GM12878 (cell line): ENCODE data around the gene PRKAA1. TPM values are rescaled to one million over a fixed set of nuclear protein-coding genes. Genes with fewer than 3 reads are reported as not detected.

Experiments
- ATF7 ChIP-seq: fragments of 450-650 bp; IDR thresholded peaks from 2 replicates; pipeline ENCODE4 v1.6.1; 2016; ENCODE audit warnings: low read depth, mild to moderate bottlenecking
- BCL11A ChIP-seq: IDR thresholded peaks from 2 replicates; pipeline ENCODE4 v1.6.1; 2011; ENCODE audit warnings: low read depth, low read length
- CHD4 ChIP-seq: fragments of 200-600 bp; sonication (generic); IDR thresholded peaks from 2 replicates; pipeline ENCODE4 v1.6.1; 2016; ENCODE audit warnings: mild to moderate bottlenecking
- CREM ChIP-seq: IDR thresholded peaks from 2 replicates; pipeline ENCODE4 v1.6.1; 2014; ENCODE audit warnings: antibody characterized with exemption, low read depth
- EP300 ChIP-seq, 2 experiments: fragments of 150-350 bp in 1 of 2; IDR thresholded peaks; 2 replicates each; pipeline ENCODE4 v1.6.1; 2011 to 2012; ENCODE audit warnings: low read depth in 2 of 2, low read length in 2 of 2, borderline replicate concordance in 1 of 2, improper control_type of control experiment in 1 of 2, inconsistent platforms in 1 of 2; ENCODE audit not compliant: control insufficient read depth in 1 of 2
- FOXM1 ChIP-seq: IDR thresholded peaks from 2 replicates; pipeline ENCODE4 v1.6.1; 2012; ENCODE audit warnings: low read depth, mild to moderate bottlenecking, inconsistent platforms, low read length, moderate library complexity
- JUND ChIP-seq: IDR thresholded peaks from 2 replicates; pipeline ENCODE4 v1.6.1; 2012; ENCODE audit warnings: low read depth, mild to moderate bottlenecking, low read length, improper control_type of control experiment, moderate library complexity
- NFXL1 ChIP-seq: fragments of 450-650 bp; IDR thresholded peaks from 2 replicates; pipeline ENCODE4 v1.6.1; 2017; ENCODE audit warnings: antibody characterized with exemption, mild to moderate bottlenecking, borderline replicate concordance
- NFYA ChIP-seq: IDR thresholded peaks from 2 replicates; pipeline ENCODE4 v1.6.1; 2011; ENCODE audit warnings: low read depth, mild to moderate bottlenecking, low read length, improper control_type of control experiment, borderline replicate concordance
- NR2F1 ChIP-seq: fragments of 450-650 bp; conservative IDR thresholded peaks from 2 replicates; pipeline ENCODE4 v1.6.1; 2017; ENCODE audit warnings: mild to moderate bottlenecking
- RAD51 ChIP-seq: fragments of 450-650 bp; IDR thresholded peaks from 2 replicates; pipeline ENCODE4 v1.6.1; 2016; ENCODE audit warnings: moderate library complexity, mild to moderate bottlenecking, inconsistent platforms
- RFX5 ChIP-seq: IDR thresholded peaks from 2 replicates; pipeline ENCODE4 v1.6.1; 2011; ENCODE audit warnings: low read depth, low read length, improper control_type of control experiment
- SPI1 ChIP-seq: IDR thresholded peaks from 2 replicates; pipeline ENCODE4 v1.6.1; 2011; ENCODE audit warnings: low read depth, mild to moderate bottlenecking, low read length, moderate library complexity, borderline replicate concordance; ENCODE audit not compliant: insufficient read depth
- STAT3 ChIP-seq: IDR thresholded peaks from 2 replicates; pipeline ENCODE4 v1.6.1; 2011; ENCODE audit warnings: low read depth, low read length, improper control_type of control experiment
- SUZ12 ChIP-seq: fragments of 200-600 bp; sonication (generic); IDR thresholded peaks from one replicate; pipeline ENCODE4 v1.6.1; 2018; ENCODE audit warnings: antibody characterized with exemption, mild to moderate bottlenecking; ENCODE audit not compliant: unreplicated experiment
- TAF1 ChIP-seq: IDR thresholded peaks from 2 replicates; pipeline ENCODE4 v1.6.1; 2011; ENCODE audit warnings: mild to moderate bottlenecking, low read depth, low read length, borderline replicate concordance
- TCF7 ChIP-seq: IDR thresholded peaks from 2 replicates; pipeline ENCODE4 v1.6.1; 2014; ENCODE audit warnings: antibody characterized with exemption, borderline replicate concordance
- ZNF207 ChIP-seq: fragments of 450-650 bp; IDR thresholded peaks from 2 replicates; pipeline ENCODE4 v1.6.1; 2014; ENCODE audit warnings: antibody characterized with exemption, mild to moderate bottlenecking, borderline replicate concordance
- ZNF274 ChIP-seq: IDR thresholded peaks from one replicate; pipeline ENCODE4 v1.8.0; 2011; ENCODE audit not compliant: insufficient read length, insufficient read depth
- ZNF622 ChIP-seq: fragments of 450-650 bp; IDR thresholded peaks from 2 replicates; pipeline ENCODE4 v1.6.1; 2017; ENCODE audit warnings: mild to moderate bottlenecking, inconsistent platforms
- polyA plus RNA-seq, 11 experiments: library from polyadenylated mRNA; depleted of rRNA in 4 of 11; unstranded in 6 of 11; stranded (reverse) in 5 of 11; fragments of >200 nt; fragmentation: Nextera tagmentation in 4 of 11; fragmentation: Illumina TruSeq in 1 of 11; extraction: Ambion mirVana in 4 of 11; extraction: Trizol in 1 of 11; gene quantifications; 1 replicate in 1 of 11; 2 replicates in 10 of 11; pipeline versions ENCODE4 v1.2.1 to v1.2.3, GENCODE V29; 2011 to 2016; ENCODE audit warnings: inconsistent platforms in 2 of 11, missing spikeins in 2 of 11, low read depth in 1 of 11
- total RNA-seq, 4 experiments: library from RNA; depleted of rRNA in 3 of 4; stranded (reverse); fragments of >200 nt in 3 of 4; fragmentation: Illumina TruSeq in 1 of 4; extraction: Trizol in 1 of 4; gene quantifications; 2 replicates each; pipeline versions ENCODE4 v1.2.1 to v1.2.3, GENCODE V29; 2013 to 2021
- TF ChIP-seq, protein P1 (sequence below): fragments of 450-650 bp; IDR thresholded peaks from 2 replicates; pipeline ENCODE4 v1.6.1; 2016; ENCODE audit warnings: mild to moderate bottlenecking, moderate library complexity, borderline replicate concordance
- TF ChIP-seq, protein P2 (sequence below): fragments of 450-650 bp; IDR thresholded peaks from 2 replicates; pipeline ENCODE4 v1.6.1; 2017; ENCODE audit warnings: mild to moderate bottlenecking, moderate library complexity

PRKAA1 gene
- total and polyA plus RNA-seq, 10 of the 15 experiments (the other 5 are each of a cell fraction or from before 2014, with no cell fraction given): 13.6 to 55.5 (median 29.6) TPM

DNA sequence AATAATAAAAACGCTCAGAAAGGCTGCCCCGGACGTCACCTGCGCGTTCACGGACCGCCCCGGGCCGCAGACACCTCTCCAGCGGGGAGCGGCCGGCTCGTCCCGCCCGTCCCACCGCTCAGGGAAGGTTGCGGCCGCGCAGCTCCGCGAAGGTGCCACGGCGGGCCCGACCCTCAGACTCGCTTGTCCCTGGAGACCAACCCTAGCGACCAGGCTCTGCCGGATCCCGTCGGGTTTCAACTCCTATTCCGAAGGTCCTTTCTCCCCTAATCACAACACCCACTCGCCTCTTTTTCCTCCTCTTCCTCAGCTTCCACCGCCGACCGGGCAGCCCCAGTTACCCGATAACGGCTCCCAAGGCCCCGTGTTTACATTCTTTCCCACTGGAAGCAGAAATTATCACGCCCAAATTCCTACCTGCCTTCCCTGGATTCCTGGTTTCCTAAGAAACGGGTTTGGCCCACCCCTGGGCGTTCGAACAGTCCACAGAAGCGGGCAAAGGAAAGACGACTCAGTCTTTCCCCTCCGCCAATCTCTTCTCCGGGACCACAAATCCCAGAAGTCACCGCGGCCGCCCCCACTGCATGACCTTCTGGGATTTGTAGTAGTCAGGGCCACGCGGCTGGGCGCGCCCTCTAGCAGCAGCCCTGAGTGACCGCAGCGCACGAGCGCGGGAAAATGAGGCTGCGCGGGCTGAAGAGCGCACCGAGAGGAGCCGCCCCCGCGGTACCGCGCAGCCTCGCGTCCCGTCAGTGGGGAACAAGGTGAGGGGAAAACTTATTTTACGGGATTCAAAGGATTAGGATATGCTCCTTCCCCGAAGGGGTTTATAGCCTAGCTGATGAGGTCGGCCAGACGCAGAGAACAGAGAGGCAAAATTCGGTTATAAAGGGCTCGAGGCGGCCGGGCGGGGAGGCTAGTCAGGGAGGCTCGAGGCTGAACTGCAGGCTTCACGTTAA is 42.5 kb downstream of the PRKAA1 start, which contains the start of gene TTC33 (continued):
- TF ChIP-seq ZNF622 (no peak), CREM (peak; percentile 95), ZNF274 (no peak), RFX5 (no peak), NFYA (no peak), NR2F1 (peak; percentile 42; the same call in 1 of the 2 replicates), CHD4 (no peak), EP300 (IDR thresholded peaks at IDR 0.05; ENCODE audit: borderline replicate concordance in 1 of 2, control insufficient read depth in 1 of 2, low read depth in 2 of 2, low read length in 2 of 2) (no peak), ZNF207 (no peak), FOXM1 (peak; percentile 38; the same call in 1 of the 2 replicates), BCL11A (no peak), STAT3 (no peak), SPI1 (no peak), NFXL1 (no peak), RAD51 (0 out of 2 replicates have a peak, but pooled peaks have one; percentile 14), TCF7 (no peak), JUND (no peak), SUZ12 (no peak), TAF1 (peak; percentile 33; the same call in 1 of the 2 replicates), ATF7 (0 out of 2 replicates have a peak, but pooled peaks have one; percentile 8)
- TF ChIP-seq, protein P1, sequence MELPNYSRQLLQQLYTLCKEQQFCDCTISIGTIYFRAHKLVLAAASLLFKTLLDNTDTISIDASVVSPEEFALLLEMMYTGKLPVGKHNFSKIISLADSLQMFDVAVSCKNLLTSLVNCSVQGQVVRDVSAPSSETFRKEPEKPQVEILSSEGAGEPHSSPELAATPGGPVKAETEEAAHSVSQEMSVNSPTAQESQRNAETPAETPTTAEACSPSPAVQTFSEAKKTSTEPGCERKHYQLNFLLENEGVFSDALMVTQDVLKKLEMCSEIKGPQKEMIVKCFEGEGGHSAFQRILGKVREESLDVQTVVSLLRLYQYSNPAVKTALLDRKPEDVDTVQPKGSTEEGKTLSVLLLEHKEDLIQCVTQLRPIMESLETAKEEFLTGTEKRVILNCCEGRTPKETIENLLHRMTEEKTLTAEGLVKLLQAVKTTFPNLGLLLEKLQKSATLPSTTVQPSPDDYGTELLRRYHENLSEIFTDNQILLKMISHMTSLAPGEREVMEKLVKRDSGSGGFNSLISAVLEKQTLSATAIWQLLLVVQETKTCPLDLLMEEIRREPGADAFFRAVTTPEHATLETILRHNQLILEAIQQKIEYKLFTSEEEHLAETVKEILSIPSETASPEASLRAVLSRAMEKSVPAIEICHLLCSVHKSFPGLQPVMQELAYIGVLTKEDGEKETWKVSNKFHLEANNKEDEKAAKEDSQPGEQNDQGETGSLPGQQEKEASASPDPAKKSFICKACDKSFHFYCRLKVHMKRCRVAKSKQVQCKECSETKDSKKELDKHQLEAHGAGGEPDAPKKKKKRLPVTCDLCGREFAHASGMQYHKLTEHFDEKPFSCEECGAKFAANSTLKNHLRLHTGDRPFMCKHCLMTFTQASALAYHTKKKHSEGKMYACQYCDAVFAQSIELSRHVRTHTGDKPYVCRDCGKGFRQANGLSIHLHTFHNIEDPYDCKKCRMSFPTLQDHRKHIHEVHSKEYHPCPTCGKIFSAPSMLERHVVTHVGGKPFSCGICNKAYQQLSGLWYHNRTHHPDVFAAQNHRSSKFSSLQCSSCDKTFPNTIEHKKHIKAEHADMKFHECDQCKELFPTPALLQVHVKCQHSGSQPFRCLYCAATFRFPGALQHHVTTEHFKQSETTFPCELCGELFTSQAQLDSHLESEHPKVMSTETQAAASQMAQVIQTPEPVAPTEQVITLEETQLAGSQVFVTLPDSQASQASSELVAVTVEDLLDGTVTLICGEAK: peak; percentile 53; the same call in 1 of the 2 replicates
- TF ChIP-seq, protein P2, sequence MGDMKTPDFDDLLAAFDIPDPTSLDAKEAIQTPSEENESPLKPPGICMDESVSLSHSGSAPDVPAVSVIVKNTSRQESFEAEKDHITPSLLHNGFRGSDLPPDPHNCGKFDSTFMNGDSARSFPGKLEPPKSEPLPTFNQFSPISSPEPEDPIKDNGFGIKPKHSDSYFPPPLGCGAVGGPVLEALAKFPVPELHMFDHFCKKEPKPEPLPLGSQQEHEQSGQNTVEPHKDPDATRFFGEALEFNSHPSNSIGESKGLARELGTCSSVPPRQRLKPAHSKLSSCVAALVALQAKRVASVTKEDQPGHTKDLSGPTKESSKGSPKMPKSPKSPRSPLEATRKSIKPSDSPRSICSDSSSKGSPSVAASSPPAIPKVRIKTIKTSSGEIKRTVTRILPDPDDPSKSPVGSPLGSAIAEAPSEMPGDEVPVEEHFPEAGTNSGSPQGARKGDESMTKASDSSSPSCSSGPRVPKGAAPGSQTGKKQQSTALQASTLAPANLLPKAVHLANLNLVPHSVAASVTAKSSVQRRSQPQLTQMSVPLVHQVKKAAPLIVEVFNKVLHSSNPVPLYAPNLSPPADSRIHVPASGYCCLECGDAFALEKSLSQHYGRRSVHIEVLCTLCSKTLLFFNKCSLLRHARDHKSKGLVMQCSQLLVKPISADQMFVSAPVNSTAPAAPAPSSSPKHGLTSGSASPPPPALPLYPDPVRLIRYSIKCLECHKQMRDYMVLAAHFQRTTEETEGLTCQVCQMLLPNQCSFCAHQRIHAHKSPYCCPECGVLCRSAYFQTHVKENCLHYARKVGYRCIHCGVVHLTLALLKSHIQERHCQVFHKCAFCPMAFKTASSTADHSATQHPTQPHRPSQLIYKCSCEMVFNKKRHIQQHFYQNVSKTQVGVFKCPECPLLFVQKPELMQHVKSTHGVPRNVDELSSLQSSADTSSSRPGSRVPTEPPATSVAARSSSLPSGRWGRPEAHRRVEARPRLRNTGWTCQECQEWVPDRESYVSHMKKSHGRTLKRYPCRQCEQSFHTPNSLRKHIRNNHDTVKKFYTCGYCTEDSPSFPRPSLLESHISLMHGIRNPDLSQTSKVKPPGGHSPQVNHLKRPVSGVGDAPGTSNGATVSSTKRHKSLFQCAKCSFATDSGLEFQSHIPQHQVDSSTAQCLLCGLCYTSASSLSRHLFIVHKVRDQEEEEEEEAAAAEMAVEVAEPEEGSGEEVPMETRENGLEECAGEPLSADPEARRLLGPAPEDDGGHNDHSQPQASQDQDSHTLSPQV: no peak
